Subcutaneous abdominal adipose tissue (tissue), 5 donors: ENCODE data around the gene CELA1.
"Not testable (repeated sequence)": the region's sequence is repeated elsewhere in the genome, so short reads cannot be mapped to it uniquely, and the experiment has no call there.

Experiments used
- H3K27ac ChIP-seq: one replicate; pipeline ENCODE4 v1.7.0; 2013; ENCODE audit warnings: low read depth, mild to moderate bottlenecking, inconsistent platforms, low read length, moderate library complexity
- H3K27me3 ChIP-seq, 5 donors: one replicate each; pipeline ENCODE4 v1.7.0; 2013; ENCODE audit warnings: low read length in 5 of 5, inconsistent platforms in 1 of 5; ENCODE audit not compliant: control insufficient read depth in 5 of 5, insufficient read depth in 4 of 5
- H3K36me3 ChIP-seq, 5 donors: one replicate each; pipeline ENCODE4 v1.7.0; 2013; ENCODE audit warnings: low read length in 5 of 5; ENCODE audit not compliant: control insufficient read depth in 5 of 5, insufficient read depth in 5 of 5
- H3K4me1 ChIP-seq, 5 donors: one replicate each; pipeline ENCODE4 v1.7.0; 2013; ENCODE audit warnings: low read length in 5 of 5, mild to moderate bottlenecking in 3 of 5, moderate library complexity in 1 of 5; ENCODE audit not compliant: control insufficient read depth in 5 of 5, insufficient read depth in 5 of 5
- H3K4me3 ChIP-seq, 5 donors: one replicate each; pipeline ENCODE4 v1.7.0; 2013; ENCODE audit warnings: low read length in 5 of 5, low read depth in 1 of 5
- H3K9ac ChIP-seq, 5 donors: one replicate each; pipeline ENCODE4 v1.7.0; 2013; ENCODE audit warnings: low read length in 5 of 5, mild to moderate bottlenecking in 4 of 5, moderate library complexity in 3 of 5
- H3K9me3 ChIP-seq, 5 donors: one replicate each; pipeline ENCODE4 v1.7.0; 2013; ENCODE audit warnings: low read length in 5 of 5; ENCODE audit not compliant: control insufficient read depth in 5 of 5
- donor health status: healthy.
- donor health status: healthy.
- donor health status: healthy.
- donor health status: healthy.
- donor health status: healthy.

Gene CELA1

GRCh38 chr12:51291603-51292513 lies 54.6 kb downstream of the CELA1 start:
- H3K4me1 ChIP-seq, H3K9ac ChIP-seq, H3K27me3 ChIP-seq, H3K4me3 ChIP-seq, H3K36me3 ChIP-seq, H3K9me3 ChIP-seq, H3K27ac ChIP-seq: not testable (repeated sequence)

GRCh38 chr12:51285843-51286242 lies 60.6 kb downstream of the CELA1 start:
- H3K27ac ChIP-seq, result no peak overlapping the region
- H3K4me1 ChIP-seq, result no peaks in the 10 kb centered on the region
- no peak overlapping the region for H3K9ac ChIP-seq
- peaks cover 0 to 3% (median 0%) of the 10 kb centered on the region in 5 donors for H3K36me3 ChIP-seq
- no peaks in the 10 kb centered on the region for H3K9me3 ChIP-seq
- no peak overlapping the region for H3K4me3 ChIP-seq
- H3K27me3 ChIP-seq, result no peaks in the 10 kb centered on the region

GRCh38 chr12:51281202-51281924 lies 65.1 kb downstream of the CELA1 start:
- Histone ChIP-seq H3K27me3 (no peaks in the 10 kb centered on the region), H3K4me3 (no peak overlapping the region), H3K4me1 (no peaks in the 10 kb centered on the region), H3K36me3 (peaks cover 0 to 3% (median 0%) of the 10 kb centered on the region in 5 donors), H3K9ac (no peak overlapping the region), H3K9me3 (no peaks in the 10 kb centered on the region), H3K27ac (no peak overlapping the region)
